CD4-positive, alpha-beta memory T cell (primary cell): Measurements from ENCODE around the gene PCDHB15. TPM values are rescaled to one million over a fixed set of nuclear protein-coding genes. Genes with fewer than 3 reads are reported as not detected.

Experiments
- CTCF ChIA-PET: fragments of 350-600 bp; sonication (Branson Sonifier 250); formaldehyde crosslinking; loops from one replicate; lab custom pipeline; 2021; ENCODE audit warnings: inconsistent platforms; ENCODE audit not compliant: partially characterized antibody; lab: Charles Lee
- POLR2A ChIA-PET: fragments of 350-600 bp; sonication (Branson Sonifier 250); formaldehyde crosslinking; loops from one replicate; lab custom pipeline; 2021; ENCODE audit not compliant: partially characterized antibody; lab: Charles Lee
- DNase-seq, 5 donors: peaks; one replicate each; pipeline versions ENCODE4 v3.0.0 to v3.0.0-alpha.2; 2020 to 2022; ENCODE audit warnings: mixed read lengths in 1 of 5
- H3K27ac ChIP-seq: one replicate; pipeline ENCODE4 v1.7.0; 2013; ENCODE audit warnings: low read depth, low read length
- H3K27me3 ChIP-seq: 2 replicates; pipeline ENCODE4 v1.7.0; 2013; ENCODE audit warnings: mild to moderate bottlenecking, low read length, moderate library complexity; ENCODE audit not compliant: insufficient read depth
- H3K36me3 ChIP-seq: 2 replicates; pipeline ENCODE4 v1.7.0; 2013; ENCODE audit warnings: mild to moderate bottlenecking, low read length, moderate library complexity; ENCODE audit not compliant: insufficient read depth
- H3K4me1 ChIP-seq: 2 replicates; pipeline ENCODE4 v1.7.0; 2013; ENCODE audit warnings: mild to moderate bottlenecking, low read length, moderate library complexity; ENCODE audit not compliant: insufficient read depth
- H3K4me3 ChIP-seq, 2 donors: one replicate each; pipeline ENCODE4 v1.7.0; 2013; ENCODE audit warnings: low read length in 2 of 2, mild to moderate bottlenecking in 1 of 2
- H3K9me3 ChIP-seq, 2 donors: one replicate each; pipeline ENCODE4 v1.7.0; 2013; ENCODE audit warnings: low read length in 2 of 2, control low read depth in 1 of 2; ENCODE audit not compliant: control insufficient read depth in 1 of 2
- H3K27ac Mint-ChIP-seq, 7 donors: one replicate each; pipeline ENCODE4 v1.8.0; 2020 to 2021; ENCODE audit warnings: mixed read lengths in 7 of 7, mild to moderate bottlenecking in 6 of 7, inconsistent platforms in 3 of 7, moderate library complexity in 3 of 7
- H3K27me3 Mint-ChIP-seq, 2 donors: one replicate each; pipeline ENCODE4 v1.8.0; 2020 to 2021; ENCODE audit warnings: mixed read lengths in 2 of 2
- H3K36me3 Mint-ChIP-seq, 2 donors: one replicate each; pipeline ENCODE4 v1.8.0; 2020 to 2021; ENCODE audit warnings: mixed read lengths in 2 of 2, inconsistent platforms in 1 of 2, mild to moderate bottlenecking in 1 of 2
- H3K4me1 Mint-ChIP-seq, 4 donors: one replicate each; pipeline ENCODE4 v1.8.0; 2020 to 2021; ENCODE audit warnings: mixed read lengths in 4 of 4, mild to moderate bottlenecking in 1 of 4
- H3K4me3 Mint-ChIP-seq, 8 donors: one replicate each; pipeline ENCODE4 v1.8.0; 2020 to 2021; ENCODE audit warnings: mixed read lengths in 8 of 8, mild to moderate bottlenecking in 7 of 8, moderate library complexity in 6 of 8, inconsistent platforms in 3 of 8
- H3K9me3 Mint-ChIP-seq, 8 donors: one replicate each; pipeline ENCODE4 v1.8.0; 2020 to 2021; ENCODE audit warnings: mixed read lengths in 8 of 8, mild to moderate bottlenecking in 5 of 8, inconsistent platforms in 3 of 8, moderate library complexity in 1 of 8
- intact Hi-C: fragments of 100-400 bp; cut with micrococcal nuclease; formaldehyde crosslinking; loops from one replicate; pipeline ENCODE4 v1.15.1; 2023
- polyA plus RNA-seq, 2 donors: library from polyadenylated mRNA; unstranded; fragments of 300-500 nt; fragmentation: Illumina TruSeq; gene quantifications; one replicate each; pipeline ENCODE4 v1.2.3, GENCODE V29; 2021
- total RNA-seq, 2 experiments: library from RNA; stranded (reverse); gene quantifications; one replicate each; pipeline ENCODE4 v1.2.3, GENCODE V29; 2021

The PCDHB15 gene
- total and polyA plus RNA-seq, 4 experiments from 2014 or later, result 0.17 to 0.53 TPM; not detected in 2

DNA sequence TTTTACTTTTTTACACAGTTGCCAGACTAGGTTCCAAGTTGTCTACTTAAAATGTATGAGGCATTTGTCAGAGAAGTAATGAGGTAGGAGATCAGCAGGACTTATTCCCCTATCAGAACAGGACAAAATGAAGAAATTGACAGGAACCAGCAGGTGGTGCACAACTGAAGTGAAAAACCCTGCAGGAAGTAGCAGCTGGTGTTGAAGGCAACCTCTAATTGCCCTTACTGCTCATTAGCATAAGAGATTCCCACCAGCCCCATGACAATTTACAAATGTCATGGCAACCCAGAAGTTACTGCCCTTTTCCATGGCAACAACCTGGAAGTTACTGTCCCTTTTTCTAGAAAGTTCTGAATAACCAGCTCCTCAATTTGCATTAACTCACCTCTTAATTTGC lies 5.4 kb downstream of the PCDHB15 start:
- H3K27me3 ChIP-seq, result no peaks in the 10 kb centered on the region
- intact Hi-C loops, result no loop called here
- DNase-seq, result no peak
- Mint-ChIP-seq H3K27me3 (peaks cover 0 to 1% of the 10 kb centered on the region in 2 donors), H3K36me3 (peaks cover 14 to 19% of the 10 kb centered on the region in 2 donors), H3K4me1 (no peaks in the 10 kb centered on the region), H3K9me3 (peaks cover 4 to 93% (median 85%) of the 10 kb centered on the region in 8 donors), H3K27ac (no peak overlapping the region), H3K4me3 (no peak overlapping the region)
- peaks cover 4 to 42% of the 10 kb centered on the region in 2 donors for H3K9me3 ChIP-seq
- H3K27ac ChIP-seq, result no peak overlapping the region
- ChIA-PET POLR2A (no interaction called here), CTCF (no interaction called here)
- H3K4me3 ChIP-seq, result no peak overlapping the region
- H3K4me1 ChIP-seq, result no peaks in the 10 kb centered on the region
- no peaks in the 10 kb centered on the region for H3K36me3 ChIP-seq

- no peak overlapping the region for H3K27ac ChIP-seq
- H3K36me3 ChIP-seq, result no peaks in the 10 kb centered on the region
- Mint-ChIP-seq H3K27ac (no peak overlapping the region), H3K4me1 (no peaks in the 10 kb centered on the region), H3K27me3 (no peaks in the 10 kb centered on the region), H3K4me3 (no peak overlapping the region), H3K9me3 (peaks cover 0 to 95% (median 92%) of the 10 kb centered on the region in 8 donors), H3K36me3 (peaks cover 27 to 29% of the 10 kb centered on the region in 2 donors)
- POLR2A ChIA-PET, result no interaction called here
- H3K9me3 ChIP-seq, result peaks cover 9 to 49% of the 10 kb centered on the region in 2 donors
- no peaks in the 10 kb centered on the region for H3K27me3 ChIP-seq
- H3K4me3 ChIP-seq, result no peak overlapping the region
- intact Hi-C loops, result no loop called here
- no peaks in the 10 kb centered on the region for H3K4me1 ChIP-seq
- CTCF ChIA-PET, result no interaction called here
- DNase-seq, result no peak
Measured at GRCh38 chr5:141258464-141258863, 13.3 kb downstream of the PCDHB15 start.

DNA sequence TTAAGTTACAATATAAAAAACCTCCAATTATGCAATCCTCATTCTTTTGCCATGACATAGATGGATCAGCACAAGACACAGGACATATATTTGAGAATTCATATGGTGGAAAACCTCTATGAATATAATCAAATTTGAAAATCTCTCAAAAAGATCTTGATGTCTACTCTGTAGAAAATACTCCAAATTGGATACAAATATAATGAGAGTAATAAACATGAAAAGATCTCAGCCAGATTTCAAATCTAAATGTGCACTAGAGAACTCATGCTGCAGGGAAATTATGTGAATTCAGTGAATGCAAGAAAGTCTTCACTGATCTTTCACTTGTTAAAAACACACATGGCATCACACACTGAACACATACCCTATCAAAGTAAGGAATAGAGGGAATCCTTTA lies 13.8 kb downstream of the PCDHB15 start:
- ChIA-PET POLR2A (no interaction called here), CTCF (no interaction called here)
- no peaks in the 10 kb centered on the region for H3K4me1 ChIP-seq
- H3K36me3 ChIP-seq, result no peaks in the 10 kb centered on the region
- no peak overlapping the region for H3K4me3 ChIP-seq
- Mint-ChIP-seq H3K9me3 (peaks cover 0 to 95% (median 92%) of the 10 kb centered on the region in 8 donors), H3K27ac (no peak overlapping the region), H3K27me3 (no peaks in the 10 kb centered on the region), H3K4me3 (no peak overlapping the region), H3K36me3 (peaks cover 29 to 31% of the 10 kb centered on the region in 2 donors), H3K4me1 (no peaks in the 10 kb centered on the region)
- H3K27me3 ChIP-seq, result no peaks in the 10 kb centered on the region
- H3K27ac ChIP-seq, result no peak overlapping the region
- intact Hi-C loops, result no loop called here
- DNase-seq, result no peak
- peaks cover 9 to 47% of the 10 kb centered on the region in 2 donors for H3K9me3 ChIP-seq

DNA sequence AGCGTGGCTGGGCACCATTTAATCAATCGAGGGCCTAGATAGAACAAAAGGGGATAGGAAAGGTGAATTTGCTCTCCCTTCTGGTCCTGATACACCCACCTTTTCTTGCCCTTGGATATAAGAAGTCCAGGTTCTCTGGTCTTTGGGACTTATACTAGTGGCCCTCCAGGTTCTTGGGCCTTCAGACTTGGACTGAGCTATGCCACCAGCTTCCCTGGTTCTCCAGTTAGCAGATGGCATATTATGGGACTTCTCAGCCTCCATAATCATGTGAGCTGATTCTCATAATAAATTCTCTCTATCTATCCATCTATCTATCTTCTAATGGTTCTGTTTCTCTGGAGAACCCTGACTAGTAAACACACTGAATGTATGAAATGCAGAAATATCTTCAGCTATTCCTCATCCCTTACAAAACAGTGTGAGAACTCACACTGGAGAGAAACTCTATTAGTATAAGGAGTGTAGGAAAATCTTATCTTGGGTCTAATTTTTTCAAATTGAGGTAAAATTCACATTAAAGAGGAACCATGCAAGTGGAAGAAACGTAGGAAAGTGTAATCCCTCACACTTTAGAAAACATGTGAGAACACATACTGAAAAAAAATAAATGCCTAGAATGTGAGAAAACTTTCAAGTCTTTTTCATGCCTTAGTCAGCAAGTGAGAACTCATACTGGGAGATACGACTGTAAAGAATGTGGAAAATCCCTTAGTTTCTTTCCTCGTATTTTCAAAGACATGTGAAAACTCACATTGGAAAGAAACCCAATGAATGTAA lies 15.5 kb downstream of the PCDHB15 start:
- Mint-ChIP-seq H3K4me3 (no peak overlapping the region), H3K36me3 (peaks cover 32 to 34% of the 10 kb centered on the region in 2 donors), H3K4me1 (no peaks in the 10 kb centered on the region), H3K27me3 (no peaks in the 10 kb centered on the region), H3K9me3 (peaks cover 0 to 95% (median 90%) of the 10 kb centered on the region in 8 donors), H3K27ac (no peak overlapping the region)
- Histone ChIP-seq H3K4me1 (no peaks in the 10 kb centered on the region), H3K4me3 (no peak overlapping the region), H3K36me3 (no peaks in the 10 kb centered on the region), H3K9me3 (peaks cover 6 to 55% of the 10 kb centered on the region in 2 donors), H3K27me3 (no peaks in the 10 kb centered on the region), H3K27ac (no peak overlapping the region)
- ChIA-PET CTCF (no interaction called here), POLR2A (no interaction called here)
- intact Hi-C loops, result no loop called here
- no peak for DNase-seq

GRCh38 chr5:141261238-141261546 lies 16.0 kb downstream of the PCDHB15 start:
- H3K4me1 Mint-ChIP-seq, result no peaks in the 10 kb centered on the region
- no peaks in the 10 kb centered on the region for H3K27me3 Mint-ChIP-seq
- no peaks in the 10 kb centered on the region for H3K4me1 ChIP-seq
- H3K4me3 ChIP-seq, result no peak overlapping the region
- no peak for DNase-seq
- no peak overlapping the region for H3K27ac Mint-ChIP-seq
- H3K27me3 ChIP-seq, result no peaks in the 10 kb centered on the region
- H3K9me3 Mint-ChIP-seq, result peaks cover 0 to 95% (median 90%) of the 10 kb centered on the region in 8 donors
- peaks cover 5 to 60% of the 10 kb centered on the region in 2 donors for H3K9me3 ChIP-seq
- H3K36me3 ChIP-seq, result no peaks in the 10 kb centered on the region
- CTCF ChIA-PET, result no interaction called here
- intact Hi-C loops, result no loop called here
- H3K27ac ChIP-seq, result no peak overlapping the region
- no peak overlapping the region for H3K4me3 Mint-ChIP-seq
- POLR2A ChIA-PET, result no interaction called here
- H3K36me3 Mint-ChIP-seq, result peaks cover 35 to 39% of the 10 kb centered on the region in 2 donors

DNA sequence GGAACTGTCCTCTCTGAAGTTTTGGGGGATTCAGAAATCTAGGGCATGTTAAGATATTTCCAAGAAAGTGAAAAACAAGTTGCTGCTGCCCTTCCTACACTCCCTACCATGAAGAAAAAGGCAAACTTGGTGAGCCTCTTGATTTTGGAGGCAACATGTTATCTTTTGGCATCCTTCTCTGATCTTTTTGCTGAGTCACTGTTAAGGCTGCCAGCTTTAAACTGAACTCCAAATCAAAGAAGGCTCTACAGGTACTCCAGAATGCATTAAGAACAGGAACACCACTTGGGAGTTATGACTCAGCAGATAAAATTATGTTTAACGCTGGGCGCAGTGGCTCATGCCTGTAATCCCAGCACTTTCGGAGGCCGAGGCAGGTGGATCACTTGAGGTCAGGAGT lies 24.0 kb downstream of the PCDHB15 start:
- H3K4me3 Mint-ChIP-seq, result no peak overlapping the region
- H3K36me3 Mint-ChIP-seq, result peaks cover 31 to 44% of the 10 kb centered on the region in 2 donors
- intact Hi-C loops, result no loop called here
- H3K27me3 ChIP-seq, result no peaks in the 10 kb centered on the region
- CTCF ChIA-PET, result no interaction called here
- H3K27ac ChIP-seq, result no peak overlapping the region
- H3K27ac Mint-ChIP-seq, result no peak overlapping the region
- no peaks in the 10 kb centered on the region for H3K4me1 ChIP-seq
- peaks cover 2 to 98% (median 86%) of the 10 kb centered on the region in 8 donors for H3K9me3 Mint-ChIP-seq
- H3K9me3 ChIP-seq, result peaks cover 5 to 58% of the 10 kb centered on the region in 2 donors
- no peaks in the 10 kb centered on the region for H3K4me1 Mint-ChIP-seq
- H3K4me3 ChIP-seq, result no peak overlapping the region
- no peaks in the 10 kb centered on the region for H3K27me3 Mint-ChIP-seq
- no peak for DNase-seq
- POLR2A ChIA-PET, result no interaction called here
- H3K36me3 ChIP-seq, result no peaks in the 10 kb centered on the region

DNA sequence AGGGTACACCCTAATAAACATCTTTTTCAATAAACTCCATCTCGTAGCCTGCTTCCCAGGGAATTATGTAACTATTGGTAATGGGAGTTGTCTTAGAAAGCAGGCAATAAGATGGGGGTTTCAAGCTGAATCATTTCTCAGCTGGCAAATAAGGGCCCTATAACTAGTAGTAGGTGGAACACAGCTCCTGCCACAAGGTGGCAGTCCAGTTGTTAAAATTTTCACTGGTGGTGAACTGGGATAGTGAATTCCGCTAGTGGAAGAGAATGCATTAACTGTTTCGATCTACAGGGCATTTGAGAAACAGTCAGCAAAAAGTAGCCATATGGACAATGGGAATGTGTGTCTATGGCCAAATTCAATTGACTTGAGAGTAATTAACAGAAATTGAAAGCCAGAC lies 27.7 kb downstream of the PCDHB15 start:
- no peak overlapping the region for H3K27ac Mint-ChIP-seq
- H3K36me3 Mint-ChIP-seq, result peaks cover 25 to 32% of the 10 kb centered on the region in 2 donors
- Histone ChIP-seq H3K4me1 (no peaks in the 10 kb centered on the region), H3K27ac (no peak overlapping the region), H3K4me3 (no peak overlapping the region), H3K27me3 (no peaks in the 10 kb centered on the region), H3K36me3 (no peaks in the 10 kb centered on the region), H3K9me3 (peaks cover 0 to 36% of the 10 kb centered on the region in 2 donors)
- no peaks in the 10 kb centered on the region for H3K27me3 Mint-ChIP-seq
- POLR2A ChIA-PET, result no interaction called here
- no peaks in the 10 kb centered on the region for H3K4me1 Mint-ChIP-seq
- H3K9me3 Mint-ChIP-seq, result peaks cover 2 to 95% (median 85%) of the 10 kb centered on the region in 8 donors
- CTCF ChIA-PET, result no interaction called here
- DNase-seq, result no peak
- peak overlapping the region in 1 of 8 donors; percentile 21 for H3K4me3 Mint-ChIP-seq
- intact Hi-C loops, result no loop called here
